Aorta (tissue), 5 donors: ENCODE measurements around the gene CROCC2. TPM values are rescaled to one million over a fixed set of nuclear protein-coding genes. Genes with fewer than 3 reads are reported as not detected.

Experiments used
- ATAC-seq: fragments of 200-7000 bp; cut with Tn5 transposase; one replicate; pipeline ENCODE4 v1.9.1; 2022; ENCODE audit warnings: moderate library complexity; ENCODE audit not compliant: low FRiP score
- DNase-seq, 2 donors: peaks; one replicate each; pipeline ENCODE4 v3.0.0-alpha.2; 2020
- H3K27ac ChIP-seq, 2 donors: one replicate each; pipeline ENCODE4 v1.5.1; 2013; ENCODE audit warnings: low read length in 2 of 2, mild to moderate bottlenecking in 2 of 2, moderate library complexity in 2 of 2, control low read depth in 1 of 2, inconsistent platforms in 1 of 2, low read depth in 1 of 2
- H3K27me3 ChIP-seq, 2 donors: one replicate each; pipeline ENCODE4 v1.6.1; 2013; ENCODE audit warnings: control low read depth in 1 of 2, low read length in 1 of 2, mild to moderate bottlenecking in 1 of 2, moderate library complexity in 1 of 2; ENCODE audit not compliant: insufficient read depth in 2 of 2, control insufficient read depth in 1 of 2
- H3K36me3 ChIP-seq, 2 donors: one replicate each; pipeline ENCODE4 v1.6.1; 2013; ENCODE audit warnings: control low read depth in 1 of 2, low read length in 1 of 2, mild to moderate bottlenecking in 1 of 2; ENCODE audit not compliant: insufficient read depth in 2 of 2, control insufficient read depth in 1 of 2
- H3K4me1 ChIP-seq, 2 donors: one replicate each; pipeline ENCODE4 v1.6.1; 2013; ENCODE audit warnings: low read length in 2 of 2, control low read depth in 1 of 2, mild to moderate bottlenecking in 1 of 2, moderate library complexity in 1 of 2; ENCODE audit not compliant: insufficient read depth in 2 of 2, control insufficient read depth in 1 of 2
- H3K4me3 ChIP-seq, 2 donors: one replicate each; pipeline ENCODE4 v1.5.1; 2013; ENCODE audit warnings: low read length in 2 of 2, control low read depth in 1 of 2, mild to moderate bottlenecking in 1 of 2
- H3K9me3 ChIP-seq: one replicate; pipeline ENCODE4 v1.6.1; 2013; ENCODE audit warnings: mild to moderate bottlenecking, low read length; ENCODE audit not compliant: control insufficient read depth
- WGBS, 2 donors: extraction: QIAGEN DNeasy Blood & Tissue Kit; methylation state at CpG; one replicate each; pipeline ENCODE4 v1.1.7; 2013; 5-methylcytosine and 5-hydroxymethylcytosine counted together
- intact Hi-C, 2 donors: fragments of 100-400 bp; cut with DNase I; formaldehyde crosslinking; loops; one replicate each; pipeline versions ENCODE4 v1.14.2 to v1.15.0; 2022
- polyA plus RNA-seq, 2 donors: library from polyadenylated mRNA; stranded (reverse); fragments of 200-250 nt; gene quantifications; one replicate each; pipeline ENCODE4 v1.2.3, GENCODE V29; 2013
- total RNA-seq, 2 donors: library from RNA; stranded (reverse); fragmentation: NEBNext Ultra II Directional; extraction: Animal tissue kit (Norgen Biotek cat#: 25700); gene quantifications; one replicate each; pipeline ENCODE4 v1.2.1, GENCODE V29; 2021
- donor health status: healthy with polysubstance abuse.
- donor health status: Bipolar disorder and iron deficiency.
- donor health status: DM: no; HTN: no; CAD: no.
- donor health status: DM: no; HTN: no; CAD: no.
- donor health status: DM: yes; HTN: yes; CAD: no.

The CROCC2 gene
- total and polyA plus RNA-seq, 4 donors: 0.13 to 0.45 TPM; not detected in 2

- H3K27me3 ChIP-seq: no peaks in the 10 kb centered on the region
- H3K4me1 ChIP-seq: no peaks in the 10 kb centered on the region
- intact Hi-C loops: no loop called here
- H3K27ac ChIP-seq: no peak overlapping the region
- DNase-seq (no peak), ATAC-seq (no peak)
- H3K9me3 ChIP-seq: no peaks in the 10 kb centered on the region
- no peaks in the 10 kb centered on the region for H3K36me3 ChIP-seq
- H3K4me3 ChIP-seq: no peak overlapping the region
- 45 to 58% methylated on average over 1 of the region's 1 CpG for WGBS, 2 donors
Measured at GRCh38 chr2:241025639-241026038, 119.5 kb downstream of the CROCC2 start.

DNA sequence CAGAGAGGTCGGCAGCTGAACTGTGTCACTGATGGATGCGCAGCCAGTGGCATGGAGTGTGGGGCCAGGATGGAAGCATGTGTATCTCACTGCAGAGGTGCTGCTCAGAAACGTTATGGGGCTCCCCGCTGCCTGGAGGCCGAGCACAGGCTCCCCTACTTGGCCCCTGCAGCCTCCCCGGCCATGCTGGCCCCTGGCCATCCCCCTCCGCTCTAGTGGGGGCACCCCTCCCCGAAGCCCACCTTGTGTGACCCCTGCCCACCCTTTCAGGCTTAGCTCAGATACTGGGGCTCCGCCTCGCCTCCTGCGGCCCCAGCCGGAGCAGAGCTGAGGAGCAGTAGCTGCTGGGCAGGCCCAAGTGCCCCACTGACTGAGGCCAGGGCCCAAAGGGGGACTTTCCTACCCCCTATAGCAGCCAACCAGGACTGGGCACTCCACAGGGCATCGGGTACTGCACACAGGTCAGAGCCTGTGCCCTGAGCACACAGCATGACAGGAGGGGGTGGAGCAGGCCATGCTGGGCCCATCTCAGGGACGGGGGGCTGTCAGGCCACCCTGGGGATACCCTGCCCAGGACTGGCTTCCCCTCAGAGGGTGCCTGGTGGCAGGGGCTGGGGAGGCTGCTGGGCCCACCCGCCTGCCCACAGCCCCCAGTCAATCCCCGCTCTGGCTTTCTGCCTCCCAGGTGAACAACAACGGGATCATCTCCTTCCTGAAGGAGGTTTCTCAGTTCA lies 123.6 kb downstream of the CROCC2 start:
- Histone ChIP-seq H3K4me1 (no peaks in the 10 kb centered on the region), H3K36me3 (peaks cover 0 to 3% of the 10 kb centered on the region in 2 donors), H3K4me3 (no peak overlapping the region), H3K27ac (no peak overlapping the region), H3K27me3 (no peaks in the 10 kb centered on the region), H3K9me3 (no peaks in the 10 kb centered on the region)
- DNase-seq (no peak), ATAC-seq (peak; percentile 50)
- WGBS, 2 donors: 91 to 92% methylated on average over 17 of the region's 17 CpGs
- intact Hi-C loops: no loop called here

GRCh38 chr2:241030333-241030680 lies 124.2 kb downstream of the CROCC2 start:
- DNase-seq: no peak
- Histone ChIP-seq H3K27ac (no peak overlapping the region), H3K9me3 (no peaks in the 10 kb centered on the region), H3K4me3 (no peak overlapping the region), H3K36me3 (peaks cover 0 to 3% of the 10 kb centered on the region in 2 donors), H3K4me1 (no peaks in the 10 kb centered on the region), H3K27me3 (no peaks in the 10 kb centered on the region)
- intact Hi-C loops: no loop called here
- no peak for ATAC-seq
- 95 to 96% methylated on average over 15 of the region's 15 CpGs for WGBS, 2 donors

GRCh38 chr2:241030883-241031282 lies 124.7 kb downstream of the CROCC2 start:
- H3K36me3 ChIP-seq: peaks cover 0 to 3% of the 10 kb centered on the region in 2 donors
- H3K9me3 ChIP-seq: no peaks in the 10 kb centered on the region
- no peak overlapping the region for H3K4me3 ChIP-seq
- 97 to 98% methylated on average over 7 of the region's 7 CpGs for WGBS, 2 donors
- H3K27me3 ChIP-seq: no peaks in the 10 kb centered on the region
- no peaks in the 10 kb centered on the region for H3K4me1 ChIP-seq
- intact Hi-C loops: no loop called here
- DNase-seq (no peak), ATAC-seq (no peak)
- no peak overlapping the region for H3K27ac ChIP-seq

- Histone ChIP-seq H3K9me3 (no peaks in the 10 kb centered on the region), H3K4me3 (no peak overlapping the region), H3K27me3 (no peaks in the 10 kb centered on the region), H3K36me3 (peaks cover 0 to 3% of the 10 kb centered on the region in 2 donors), H3K4me1 (no peaks in the 10 kb centered on the region), H3K27ac (no peak overlapping the region)
- intact Hi-C loops: no loop called here
- ATAC-seq (no peak), DNase-seq (no peak)
- WGBS, 2 donors: 92 to 94% methylated on average over 20 of the region's 20 CpGs
Measured at GRCh38 chr2:241031436-241032165, 125.5 kb downstream of the CROCC2 start.

- intact Hi-C loops: no loop called here
- DNase-seq (no peak), ATAC-seq (no peak)
- Histone ChIP-seq H3K4me1 (no peaks in the 10 kb centered on the region), H3K27me3 (no peaks in the 10 kb centered on the region), H3K9me3 (no peaks in the 10 kb centered on the region), H3K27ac (no peak overlapping the region), H3K36me3 (peaks cover 0 to 5% of the 10 kb centered on the region in 2 donors), H3K4me3 (no peak overlapping the region)
- 91 to 92% methylated on average over 17 of the region's 17 CpGs for WGBS, 2 donors
Measured at GRCh38 chr2:241033336-241033987, 127.3 kb downstream of the CROCC2 start.

- ATAC-seq (no peak), DNase-seq (no peak)
- Histone ChIP-seq H3K4me3 (no peak overlapping the region), H3K27ac (no peak overlapping the region), H3K36me3 (peaks cover 0 to 5% of the 10 kb centered on the region in 2 donors), H3K9me3 (no peaks in the 10 kb centered on the region), H3K27me3 (no peaks in the 10 kb centered on the region), H3K4me1 (no peaks in the 10 kb centered on the region)
- 88 to 90% methylated on average over 7 of the region's 7 CpGs for WGBS, 2 donors
- intact Hi-C loops: no loop called here
Measured at GRCh38 chr2:241033994-241034393, 127.9 kb downstream of the CROCC2 start.

DNA sequence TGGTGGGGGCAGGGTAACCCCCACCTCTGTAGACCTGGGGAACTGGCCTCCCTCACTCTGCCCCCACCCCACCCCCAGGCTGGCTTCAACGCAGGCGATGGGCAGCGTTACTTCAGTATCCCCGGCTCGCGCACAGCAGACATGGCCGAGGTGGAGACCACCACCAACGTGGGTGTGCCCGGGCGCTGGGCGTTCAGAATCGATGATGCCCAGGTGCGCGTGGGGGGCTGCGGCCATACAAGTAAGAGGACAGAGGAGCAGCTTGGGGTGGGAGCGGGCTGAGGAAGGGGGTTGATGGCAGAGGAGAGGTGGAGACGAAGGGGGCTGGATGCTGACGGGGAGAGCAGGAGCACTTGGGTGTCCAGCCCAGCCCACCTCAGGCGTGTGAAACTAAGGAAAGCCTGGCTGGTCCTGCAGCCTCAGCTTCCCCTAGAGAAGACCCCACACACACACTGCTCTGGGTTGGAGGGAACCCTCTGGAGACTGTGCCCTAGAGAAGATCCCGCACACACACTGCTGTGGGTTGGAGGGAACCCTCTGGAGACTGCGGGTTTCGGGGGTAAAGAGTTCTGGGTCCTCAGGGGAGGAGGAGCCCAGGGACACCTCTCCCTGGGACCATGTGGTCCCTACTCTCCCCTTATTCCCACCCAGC lies 128.5 kb downstream of the CROCC2 start:
- DNase-seq (no peak), ATAC-seq (no peak)
- H3K4me3 ChIP-seq: no peak overlapping the region
- no peaks in the 10 kb centered on the region for H3K9me3 ChIP-seq
- no peaks in the 10 kb centered on the region for H3K27me3 ChIP-seq
- WGBS, 2 donors: 92 to 95% methylated on average over 22 of the region's 22 CpGs
- no peaks in the 10 kb centered on the region for H3K4me1 ChIP-seq
- H3K36me3 ChIP-seq: peaks cover 0 to 5% of the 10 kb centered on the region in 2 donors
- H3K27ac ChIP-seq: no peak overlapping the region
- intact Hi-C loops: no loop called here
